ENCODE results near the gene TMEM135. TPM values are rescaled to one million over a fixed set of nuclear protein-coding genes. Genes with fewer than 3 reads are reported as not detected.
"Not testable (repeated sequence)": the region's sequence is repeated elsewhere in the genome, so short reads cannot be mapped to it uniquely, and the experiment has no call there.

TMEM135 gene
- total RNA-seq, 4 donors from 2014 or later: 13.1 to 123 (median 19.1) TPM

- no peaks in the 10 kb centered on the region for H3K36me3 ChIP-seq
- intact Hi-C loops (cut with DNase I; ENCODE audit: low total_unique reads): loop anchor here (2.0 kb wide), 1 partner anchor 346 kb away; no protein-coding TSS in a partner anchor
- H3K27ac ChIP-seq: no peak overlapping the region
- WGBS, 2 donors (ENCODE audit: low coverage in 1 of 2): 50 to 67% methylated on average over 2 of the region's 2 CpGs
- H3K27me3 ChIP-seq: no peaks in the 10 kb centered on the region
- H3K4me3 ChIP-seq: no peak overlapping the region
- no peak for DNase-seq
- no peaks in the 10 kb centered on the region for H3K9me3 ChIP-seq
- TF ChIP-seq POLR2A (IDR thresholded peaks at IDR 0.05) (no peak), EP300 (IDR thresholded peaks at IDR 0.05; ENCODE audit: low read depth) (no peak), POLR2AphosphoS5 (IDR thresholded peaks at IDR 0.05) (no peak), CTCF (IDR thresholded peaks at IDR 0.05) (no peak)
- peaks cover 0 to 12% (median 2%) of the 10 kb centered on the region in 4 donors for H3K4me1 ChIP-seq
- in situ Hi-C loops (cut with MboI; ENCODE audit: low pct_ligation_motif_present in 1 of 4, low pct_unique_long_range_greater_than_20kb in 1 of 4, low sequenced_read_pairs in 3 of 4): loop anchor here in 1 of 4 donors (10.0 kb wide), 1 partner anchor 340 kb away; no protein-coding TSS in a partner anchor
Observed at GRCh38 chr11:87284306-87284705, 246.6 kb downstream of the TMEM135 start.

GRCh38 chr11:87285674-87286073 lies 247.9 kb downstream of the TMEM135 start:
- intact Hi-C loops (cut with DNase I; ENCODE audit: low total_unique reads): loop anchor here (2.0 kb wide), 1 partner anchor 347 kb away; no protein-coding TSS in a partner anchor
- in situ Hi-C loops (cut with MboI; ENCODE audit: low pct_ligation_motif_present in 1 of 4, low pct_unique_long_range_greater_than_20kb in 1 of 4, low sequenced_read_pairs in 3 of 4): loop anchor here in 1 of 4 donors (10.0 kb wide), 1 partner anchor 341 kb away; no protein-coding TSS in a partner anchor
- DNase-seq, H3K27me3 ChIP-seq, H3K4me3 ChIP-seq, H3K9me3 ChIP-seq, H3K36me3 ChIP-seq, H3K27ac ChIP-seq, H3K4me1 ChIP-seq: not testable (repeated sequence)
- WGBS, 2 donors (ENCODE audit: low coverage in 1 of 2): 92 to 93% methylated on average over 6 to 7 of the region's 7 CpGs

GRCh38 chr11:87286338-87286737 lies 248.6 kb downstream of the TMEM135 start:
- Histone ChIP-seq H3K4me3 (no peak overlapping the region), H3K9me3 (no peaks in the 10 kb centered on the region), H3K27me3 (no peaks in the 10 kb centered on the region), H3K4me1 (peaks cover 0 to 6% (median 2%) of the 10 kb centered on the region in 4 donors), H3K27ac (no peak overlapping the region), H3K36me3 (no peaks in the 10 kb centered on the region)
- DNase-seq: no peak
- 96 to 100% methylated on average over 2 to 17 of the region's 17 CpGs for WGBS, 2 donors (ENCODE audit: low coverage in 1 of 2)
- in situ Hi-C loops (cut with MboI; ENCODE audit: low pct_ligation_motif_present in 1 of 4, low pct_unique_long_range_greater_than_20kb in 1 of 4, low sequenced_read_pairs in 3 of 4) (loop anchor here in 1 of 4 donors (10.0 kb wide), 1 partner anchor 342 kb away; no protein-coding TSS in a partner anchor), intact Hi-C loops (cut with DNase I; ENCODE audit: low total_unique reads) (no loop called here)
- no peak for TF ChIP-seq POLR2A (IDR thresholded peaks at IDR 0.05)
- no peak for TF ChIP-seq POLR2AphosphoS5 (IDR thresholded peaks at IDR 0.05)
- TF ChIP-seq CTCF (IDR thresholded peaks at IDR 0.05): no peak
- no peak for TF ChIP-seq EP300 (IDR thresholded peaks at IDR 0.05; ENCODE audit: low read depth)

GRCh38 chr11:87290304-87290922 lies 252.7 kb downstream of the TMEM135 start:
- H3K36me3 ChIP-seq: no peaks in the 10 kb centered on the region
- no peak for TF ChIP-seq EP300 (IDR thresholded peaks at IDR 0.05; ENCODE audit: low read depth)
- TF ChIP-seq POLR2A (IDR thresholded peaks at IDR 0.05): no peak
- peak; percentile 55 to 68 (median 59) for TF ChIP-seq CTCF (IDR thresholded peaks at IDR 0.05)
- H3K27ac ChIP-seq: no peak overlapping the region
- intact Hi-C loops (cut with DNase I; ENCODE audit: low total_unique reads) (no loop called here), in situ Hi-C loops (cut with MboI; ENCODE audit: low pct_ligation_motif_present in 1 of 4, low pct_unique_long_range_greater_than_20kb in 1 of 4, low sequenced_read_pairs in 3 of 4) (loop anchor here in 1 of 4 donors (10.0 kb wide), 1 partner anchor 346 kb away; no protein-coding TSS in a partner anchor)
- H3K4me1 ChIP-seq: no peaks in the 10 kb centered on the region
- no peak overlapping the region for H3K4me3 ChIP-seq
- H3K9me3 ChIP-seq: no peaks in the 10 kb centered on the region
- WGBS, 2 donors (ENCODE audit: low coverage in 1 of 2): 12 to 15% methylated on average over 3 of the region's 3 CpGs
- DNase-seq: no peak
- no peaks in the 10 kb centered on the region for H3K27me3 ChIP-seq

Measured in transverse colon (tissue), 4 donors.